Activated CD4-positive, alpha-beta memory T cell treated with anti-CD3 and anti-CD28 coated beads, Interleukin-2, amount 10 ng/mL, durations not matched to agents 7 days and 5 days (primary cell): ENCODE data around the gene STOM. TPM values are rescaled to one million over a fixed set of nuclear protein-coding genes. Genes with fewer than 3 reads are reported as not detected.

ENCODE experiments used
- CTCF ChIA-PET: fragments of 350-600 bp; sonication (Branson Sonifier 250); formaldehyde crosslinking; loops from one replicate; lab custom pipeline; 2021; ENCODE audit warnings: antibody characterized with exemption, inconsistent platforms; lab: Charles Lee
- POLR2A ChIA-PET: fragments of 350-600 bp; sonication (Branson Sonifier 250); formaldehyde crosslinking; loops from one replicate; lab custom pipeline; 2021; ENCODE audit warnings: antibody characterized with exemption; lab: Charles Lee
- DNase-seq: peaks from one replicate; pipeline ENCODE4 v3.0.0-alpha.2; 2020
- H3K27ac Mint-ChIP-seq: one replicate; pipeline ENCODE4 v1.8.0; 2021; ENCODE audit warnings: mild to moderate bottlenecking, mixed read lengths
- H3K27me3 Mint-ChIP-seq: one replicate; pipeline ENCODE4 v1.8.0; 2021; ENCODE audit warnings: mixed read lengths
- H3K36me3 Mint-ChIP-seq: one replicate; pipeline ENCODE4 v1.8.0; 2021; ENCODE audit warnings: low read depth, mixed read lengths
- H3K4me1 Mint-ChIP-seq: one replicate; pipeline ENCODE4 v1.8.0; 2021; ENCODE audit warnings: mixed read lengths
- H3K4me3 Mint-ChIP-seq: one replicate; pipeline ENCODE4 v1.8.0; 2021; ENCODE audit warnings: mild to moderate bottlenecking, mixed read lengths
- H3K9me3 Mint-ChIP-seq: one replicate; pipeline ENCODE4 v1.8.0; 2021; ENCODE audit warnings: mixed read lengths
- total RNA-seq, 2 experiments: library from RNA; stranded (reverse); gene quantifications; one replicate each; pipeline ENCODE4 v1.2.3, GENCODE V29; 2021

Gene STOM
- total RNA-seq, 2 experiments from 2014 or later, result 101 to 104 TPM

GRCh38 chr9:121324316-121324715 lies 45.7 kb downstream of the STOM start:
- no peak for DNase-seq
- CTCF ChIA-PET, result no interaction called here
- Mint-ChIP-seq H3K27ac (no peak overlapping the region), H3K36me3 (peaks cover 4% of the 10 kb centered on the region), H3K9me3 (no peaks in the 10 kb centered on the region), H3K4me3 (no peak overlapping the region), H3K4me1 (peaks cover 36% of the 10 kb centered on the region), H3K27me3 (no peaks in the 10 kb centered on the region)
- POLR2A ChIA-PET, result no interaction called here

- Mint-ChIP-seq H3K4me3 (no peak overlapping the region), H3K9me3 (no peaks in the 10 kb centered on the region), H3K27ac (no peak overlapping the region), H3K4me1 (peaks cover 36% of the 10 kb centered on the region), H3K27me3 (no peaks in the 10 kb centered on the region), H3K36me3 (no peaks in the 10 kb centered on the region)
- ChIA-PET CTCF (no interaction called here), POLR2A (interaction anchor here (1.0 kb wide), 1 partner anchor 46 kb away, joined by 3 read pairs; no protein-coding TSS in a partner anchor)
- DNase-seq, result no peak
These were observed 46.5 kb downstream of the STOM start for GRCh38 chr9:121323449-121324151.

GRCh38 chr9:121322737-121323448 lies 47.2 kb downstream of the STOM start:
- Mint-ChIP-seq H3K4me1 (peaks cover 36% of the 10 kb centered on the region), H3K4me3 (no peak overlapping the region), H3K27me3 (no peaks in the 10 kb centered on the region), H3K36me3 (no peaks in the 10 kb centered on the region), H3K27ac (no peak overlapping the region), H3K9me3 (no peaks in the 10 kb centered on the region)
- ChIA-PET POLR2A (interaction anchor here (1.0 kb wide), 1 partner anchor 46 kb away, joined by 3 read pairs; no protein-coding TSS in a partner anchor), CTCF (no interaction called here)
- DNase-seq, result no peak

- Mint-ChIP-seq H3K4me1 (peaks cover 36% of the 10 kb centered on the region), H3K9me3 (no peaks in the 10 kb centered on the region), H3K27ac (no peak overlapping the region), H3K27me3 (no peaks in the 10 kb centered on the region), H3K36me3 (no peaks in the 10 kb centered on the region), H3K4me3 (no peak overlapping the region)
- POLR2A ChIA-PET, result interaction anchor here (1.0 kb wide), 1 partner anchor 47 kb away, joined by 3 read pairs; no protein-coding TSS in a partner anchor
- CTCF ChIA-PET, result interaction anchor here (2.7 to 4.9 kb wide), 3 partner anchors 23 to 54 kb away, joined by 16 to 189 read pairs (median 21); no protein-coding TSS in a partner anchor
- DNase-seq, result no peak
These were observed 47.9 kb downstream of the STOM start for GRCh38 chr9:121322037-121322736.

- POLR2A ChIA-PET, result interaction anchor here (0.6 to 2.0 kb wide), 6 partner anchors 23 to 86 kb away, joined by 3 to 7 read pairs (median 3); no protein-coding TSS in a partner anchor
- Mint-ChIP-seq H3K27ac (peak overlapping the region; percentile 44), H3K27me3 (no peaks in the 10 kb centered on the region)
These were observed 49.0 kb downstream of the STOM start for GRCh38 chr9:121321016-121321503.

GRCh38 chr9:121319383-121319780 lies 50.7 kb downstream of the STOM start:
- CTCF ChIA-PET, result interaction anchor here (0.7 to 6.1 kb wide), 37 partner anchors 8 to 201 kb away, joined by 3 to 286 read pairs (median 8); partner anchors contain the start of gene GSN
- no peaks in the 10 kb centered on the region for H3K27me3 Mint-ChIP-seq
- no peak overlapping the region for H3K27ac Mint-ChIP-seq
- POLR2A ChIA-PET, result interaction anchor here (1.5 to 2.0 kb wide), 2 partner anchors 34 to 80 kb away, joined by 5 to 7 read pairs; no protein-coding TSS in a partner anchor
- no peak for DNase-seq
- no peaks in the 10 kb centered on the region for H3K9me3 Mint-ChIP-seq
- no peaks in the 10 kb centered on the region for H3K36me3 Mint-ChIP-seq
- no peak overlapping the region for H3K4me3 Mint-ChIP-seq
- H3K4me1 Mint-ChIP-seq, result peaks cover 26% of the 10 kb centered on the region

More at GRCh38 chr9:121321016-121321503, 49.0 kb downstream of the STOM start:
- DNase-seq, result peak; percentile 64
- Mint-ChIP-seq H3K4me1 (peaks cover 36% of the 10 kb centered on the region), H3K36me3 (no peaks in the 10 kb centered on the region), H3K4me3 (no peak overlapping the region), H3K9me3 (no peaks in the 10 kb centered on the region)
- CTCF ChIA-PET, result interaction anchor here (0.6 to 6.1 kb wide), 27 partner anchors 8 to 441 kb away, joined by 3 to 286 read pairs (median 13); no protein-coding TSS in a partner anchor

GRCh38 chr9:121318631-121319382 lies 51.2 kb downstream of the STOM start:
- no peaks in the 10 kb centered on the region for H3K27me3 Mint-ChIP-seq
- ChIA-PET CTCF (interaction anchor here (1.0 to 6.1 kb wide), 20 partner anchors 10 to 180 kb away, joined by 3 to 286 read pairs (median 12); no protein-coding TSS in a partner anchor), POLR2A (interaction anchor here (1.5 kb wide), 1 partner anchor 35 kb away, joined by 5 read pairs; no protein-coding TSS in a partner anchor)
- peaks cover 26% of the 10 kb centered on the region for H3K4me1 Mint-ChIP-seq
- H3K9me3 Mint-ChIP-seq, result no peaks in the 10 kb centered on the region
- H3K4me3 Mint-ChIP-seq, result no peak overlapping the region
- H3K27ac Mint-ChIP-seq, result no peak overlapping the region
- no peak for DNase-seq
- H3K36me3 Mint-ChIP-seq, result no peaks in the 10 kb centered on the region

- no peaks in the 10 kb centered on the region for H3K9me3 Mint-ChIP-seq
- no peaks in the 10 kb centered on the region for H3K36me3 Mint-ChIP-seq
- H3K27ac Mint-ChIP-seq, result no peak overlapping the region
These were observed 52.1 kb downstream of the STOM start for GRCh38 chr9:121317737-121318630.

GRCh38 chr9:121316852-121317373 lies 53.1 kb downstream of the STOM start:
- Mint-ChIP-seq H3K36me3 (no peaks in the 10 kb centered on the region), H3K27ac (no peak overlapping the region)
- POLR2A ChIA-PET, result no interaction called here

More at GRCh38 chr9:121317737-121318630, 52.1 kb downstream of the STOM start:
- Mint-ChIP-seq H3K27me3 (no peaks in the 10 kb centered on the region), H3K4me3 (no peak overlapping the region), H3K4me1 (peaks cover 24% of the 10 kb centered on the region)
- ChIA-PET CTCF (interaction anchor here (1.0 to 6.1 kb wide), 6 partner anchors 20 to 81 kb away, joined by 3 to 286 read pairs (median 17); no protein-coding TSS in a partner anchor), POLR2A (no interaction called here)
- no peak for DNase-seq

GRCh38 chr9:121316378-121316777 lies 53.7 kb downstream of the STOM start:
- DNase-seq, result no peak
- H3K9me3 Mint-ChIP-seq, result no peaks in the 10 kb centered on the region

More at GRCh38 chr9:121316852-121317373, 53.1 kb downstream of the STOM start:
- Mint-ChIP-seq H3K4me3 (no peak overlapping the region), H3K27me3 (no peaks in the 10 kb centered on the region), H3K9me3 (no peaks in the 10 kb centered on the region), H3K4me1 (peaks cover 17% of the 10 kb centered on the region)
- CTCF ChIA-PET, result interaction anchor here (0.9 to 6.1 kb wide), 4 partner anchors 21 to 101 kb away, joined by 3 to 286 read pairs (median 4); no protein-coding TSS in a partner anchor
- no peak for DNase-seq

More at GRCh38 chr9:121316378-121316777, 53.7 kb downstream of the STOM start:
- Mint-ChIP-seq H3K36me3 (no peaks in the 10 kb centered on the region), H3K27ac (no peak overlapping the region), H3K27me3 (no peaks in the 10 kb centered on the region), H3K4me1 (peaks cover 14% of the 10 kb centered on the region), H3K4me3 (no peak overlapping the region)
- CTCF ChIA-PET, result interaction anchor here (0.9 to 6.1 kb wide), 6 partner anchors 20 to 101 kb away, joined by 3 to 286 read pairs (median 5); no protein-coding TSS in a partner anchor
- POLR2A ChIA-PET, result no interaction called here
